Measurements from ENCODE around the gene NSD2. TPM values are rescaled to one million over a fixed set of nuclear protein-coding genes. Genes with fewer than 3 reads are reported as not detected.

Gene NSD2
- total RNA-seq, 4 donors from 2014 or later: 17.3 to 23.6 (median 19.4) TPM

DNA sequence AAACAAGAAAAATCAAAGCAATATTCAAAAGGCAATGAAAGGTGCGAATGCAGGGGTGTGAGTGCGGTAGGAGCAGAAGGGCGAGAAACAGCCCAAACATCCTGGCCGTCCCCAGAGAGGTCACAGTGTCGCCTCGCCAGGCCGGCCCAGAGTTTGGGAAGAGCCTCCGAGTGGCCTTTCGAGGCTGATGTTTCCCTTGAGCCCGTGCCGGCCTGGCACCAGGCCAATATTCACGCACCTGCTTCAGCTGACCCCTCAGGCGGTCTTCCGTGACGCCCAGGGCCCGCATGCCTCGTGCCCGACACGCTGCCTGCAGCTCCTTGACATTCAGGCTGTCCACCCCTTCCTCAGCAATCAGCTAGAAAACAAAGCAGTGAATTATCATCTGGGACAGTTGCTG lies 45.9 kb upstream of the NSD2 start:
- intact Hi-C loops (cut with DNase I; ENCODE audit: low total_unique reads): no loop called here
- DNase-seq (ENCODE audit: low spot score in 2 of 2): no peak
- no peak for TF ChIP-seq POLR2A (IDR thresholded peaks at IDR 0.05)
- TF ChIP-seq, protein P1, sequence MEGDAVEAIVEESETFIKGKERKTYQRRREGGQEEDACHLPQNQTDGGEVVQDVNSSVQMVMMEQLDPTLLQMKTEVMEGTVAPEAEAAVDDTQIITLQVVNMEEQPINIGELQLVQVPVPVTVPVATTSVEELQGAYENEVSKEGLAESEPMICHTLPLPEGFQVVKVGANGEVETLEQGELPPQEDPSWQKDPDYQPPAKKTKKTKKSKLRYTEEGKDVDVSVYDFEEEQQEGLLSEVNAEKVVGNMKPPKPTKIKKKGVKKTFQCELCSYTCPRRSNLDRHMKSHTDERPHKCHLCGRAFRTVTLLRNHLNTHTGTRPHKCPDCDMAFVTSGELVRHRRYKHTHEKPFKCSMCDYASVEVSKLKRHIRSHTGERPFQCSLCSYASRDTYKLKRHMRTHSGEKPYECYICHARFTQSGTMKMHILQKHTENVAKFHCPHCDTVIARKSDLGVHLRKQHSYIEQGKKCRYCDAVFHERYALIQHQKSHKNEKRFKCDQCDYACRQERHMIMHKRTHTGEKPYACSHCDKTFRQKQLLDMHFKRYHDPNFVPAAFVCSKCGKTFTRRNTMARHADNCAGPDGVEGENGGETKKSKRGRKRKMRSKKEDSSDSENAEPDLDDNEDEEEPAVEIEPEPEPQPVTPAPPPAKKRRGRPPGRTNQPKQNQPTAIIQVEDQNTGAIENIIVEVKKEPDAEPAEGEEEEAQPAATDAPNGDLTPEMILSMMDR (IDR thresholded peaks at IDR 0.05): no peak
- no peak overlapping the region for H3K4me3 ChIP-seq (ENCODE audit: low read depth, poor library complexity, severe bottlenecking)
- WGBS, 2 donors: 82 to 90% methylated on average over 15 to 19 of the region's 19 CpGs

DNA sequence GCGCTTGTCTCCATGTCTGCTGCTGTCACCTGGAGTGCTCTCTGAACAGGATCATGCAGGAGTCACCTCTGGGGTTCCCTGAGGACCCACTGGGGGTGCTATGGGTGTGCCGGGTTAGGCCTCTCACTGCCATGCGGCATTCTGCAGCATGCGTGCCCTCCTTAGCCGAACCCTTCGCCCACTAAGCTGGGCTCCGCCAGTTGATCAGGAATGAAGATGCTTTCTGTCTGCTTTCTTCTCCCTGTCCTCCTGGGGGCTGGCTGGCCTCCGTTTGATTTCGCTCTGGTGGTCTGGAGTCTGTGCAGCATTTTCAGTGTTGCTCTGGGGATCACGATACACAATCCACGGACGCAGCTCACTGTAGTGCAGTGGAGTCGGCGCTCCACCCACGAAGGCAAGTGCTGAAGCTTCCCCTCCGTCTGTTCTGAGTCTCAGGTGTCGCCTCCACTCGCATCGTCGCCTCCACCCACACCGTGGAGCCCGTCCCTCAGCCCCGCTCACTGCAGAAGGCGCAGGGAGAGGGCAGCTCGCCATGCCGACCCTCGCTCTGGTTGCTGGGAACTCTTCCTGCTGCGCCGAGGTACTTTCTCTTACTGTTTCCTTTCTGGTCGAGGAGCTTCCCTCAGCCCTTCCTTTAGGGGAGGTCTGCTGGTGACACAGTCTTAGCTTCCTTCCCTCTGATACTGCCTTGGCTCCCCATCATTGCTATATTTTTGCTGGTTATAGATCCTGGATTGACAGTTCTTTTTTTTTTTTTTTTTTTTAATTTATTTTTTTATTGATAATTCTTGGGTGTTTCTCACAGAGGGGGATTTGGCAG lies 44.5 kb upstream of the NSD2 start:
- H3K4me3 ChIP-seq (ENCODE audit: low read depth, poor library complexity, severe bottlenecking): no peak overlapping the region
- intact Hi-C loops (cut with DNase I; ENCODE audit: low total_unique reads): no loop called here
- DNase-seq (ENCODE audit: low spot score in 2 of 2): no peak
- no peak for TF ChIP-seq POLR2A (IDR thresholded peaks at IDR 0.05)
- TF ChIP-seq, protein P1 (IDR thresholded peaks at IDR 0.05): no peak
- 91 to 93% methylated on average over 30 of the region's 30 CpGs for WGBS, 2 donors

DNA sequence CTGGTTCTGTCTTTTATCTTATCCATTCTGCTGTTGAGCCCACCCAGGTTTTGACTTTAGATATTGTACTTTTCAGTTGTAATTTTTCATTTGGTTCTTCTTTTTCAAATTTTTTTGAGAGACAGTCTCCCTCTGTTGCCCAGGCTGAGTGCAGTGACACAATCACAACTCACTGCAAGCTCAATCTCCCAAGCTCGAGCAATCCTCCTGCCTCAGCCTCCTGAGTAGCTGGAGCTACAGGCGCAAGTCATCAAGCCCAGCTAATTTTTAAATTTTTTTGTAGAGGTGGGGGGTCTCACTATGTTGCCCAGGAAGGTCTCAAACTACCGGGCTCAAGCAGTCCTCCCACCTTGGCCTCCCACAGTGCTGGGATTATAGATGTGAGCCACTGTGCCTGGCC lies 41.0 kb upstream of the NSD2 start:
- no peak for DNase-seq (ENCODE audit: low spot score in 2 of 2)
- intact Hi-C loops (cut with DNase I; ENCODE audit: low total_unique reads): no loop called here
- no peak overlapping the region for H3K4me3 ChIP-seq (ENCODE audit: low read depth, poor library complexity, severe bottlenecking)
- WGBS, 2 donors: 93 to 95% methylated on average over 3 of the region's 3 CpGs
- no peak for TF ChIP-seq POLR2A (IDR thresholded peaks at IDR 0.05)
- TF ChIP-seq, protein P1 (IDR thresholded peaks at IDR 0.05): no peak

DNA sequence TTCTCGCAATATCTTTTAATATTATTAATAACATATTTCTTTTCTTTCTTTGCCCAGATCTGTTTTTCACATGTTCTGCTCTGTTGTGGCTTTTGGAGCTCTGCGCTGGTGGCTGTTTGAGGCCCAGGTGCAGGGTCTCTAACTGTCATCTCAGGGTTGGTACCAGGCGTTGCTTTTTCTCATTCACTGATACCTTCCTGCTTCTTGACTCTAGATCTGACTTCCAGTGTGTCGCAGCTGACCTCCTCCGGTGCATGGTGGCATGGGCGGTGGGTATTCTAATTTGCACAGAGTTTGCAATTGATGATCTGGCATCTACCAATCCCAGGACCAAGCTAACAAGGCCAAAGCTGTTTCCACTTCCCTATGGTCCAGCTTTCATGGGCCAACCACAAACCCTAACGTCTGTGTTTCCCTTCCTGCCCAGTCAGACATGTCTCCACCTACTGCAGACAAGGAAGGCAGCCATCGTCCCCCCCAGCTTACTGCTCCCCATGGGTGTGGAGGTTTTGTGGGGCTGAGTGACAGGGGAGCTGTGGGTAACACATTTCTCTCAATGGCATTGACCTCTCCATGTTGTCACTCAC lies 40.5 kb upstream of the NSD2 start:
- no peak for DNase-seq (ENCODE audit: low spot score in 2 of 2)
- intact Hi-C loops (cut with DNase I; ENCODE audit: low total_unique reads): no loop called here
- 84 to 85% methylated on average over 8 of the region's 8 CpGs for WGBS, 2 donors
- no peak overlapping the region for H3K4me3 ChIP-seq (ENCODE audit: low read depth, poor library complexity, severe bottlenecking)
- TF ChIP-seq, protein P1 (IDR thresholded peaks at IDR 0.05): no peak

DNA sequence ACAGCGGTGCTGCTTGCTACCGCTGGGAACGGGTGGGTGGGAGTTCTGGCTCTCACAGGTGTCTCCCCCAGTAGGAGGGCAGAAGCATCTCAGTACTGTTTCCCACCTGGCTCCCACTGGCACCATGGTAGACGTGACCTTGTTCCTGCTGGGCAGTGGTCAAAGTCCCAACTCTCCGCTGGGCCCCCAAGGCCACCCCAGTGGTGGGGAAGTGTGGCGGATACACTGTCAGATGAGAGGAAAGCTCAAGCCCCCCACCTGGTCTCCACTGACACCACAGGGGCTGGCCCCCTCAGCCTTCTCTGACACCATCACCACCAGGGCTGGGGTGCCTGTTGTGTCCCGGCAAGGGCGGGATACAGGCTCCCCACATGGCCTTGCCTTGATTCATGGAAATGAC lies 39.9 kb upstream of the NSD2 start:
- 83 to 90% methylated on average over 4 to 8 of the region's 8 CpGs for WGBS, 2 donors
- TF ChIP-seq POLR2A (IDR thresholded peaks at IDR 0.05): no peak
- TF ChIP-seq, protein P1 (IDR thresholded peaks at IDR 0.05): no peak
- intact Hi-C loops (cut with DNase I; ENCODE audit: low total_unique reads): no loop called here
- H3K4me3 ChIP-seq (ENCODE audit: low read depth, poor library complexity, severe bottlenecking): no peak overlapping the region
- DNase-seq (ENCODE audit: low spot score in 2 of 2): no peak
